ENCODE data around the gene CHRM4.

- TF ChIP-seq REST (IDR thresholded peaks at IDR 0.05; ENCODE audit: insufficient replicate concordance, low read depth): no peak
- TF ChIP-seq, protein P1, sequence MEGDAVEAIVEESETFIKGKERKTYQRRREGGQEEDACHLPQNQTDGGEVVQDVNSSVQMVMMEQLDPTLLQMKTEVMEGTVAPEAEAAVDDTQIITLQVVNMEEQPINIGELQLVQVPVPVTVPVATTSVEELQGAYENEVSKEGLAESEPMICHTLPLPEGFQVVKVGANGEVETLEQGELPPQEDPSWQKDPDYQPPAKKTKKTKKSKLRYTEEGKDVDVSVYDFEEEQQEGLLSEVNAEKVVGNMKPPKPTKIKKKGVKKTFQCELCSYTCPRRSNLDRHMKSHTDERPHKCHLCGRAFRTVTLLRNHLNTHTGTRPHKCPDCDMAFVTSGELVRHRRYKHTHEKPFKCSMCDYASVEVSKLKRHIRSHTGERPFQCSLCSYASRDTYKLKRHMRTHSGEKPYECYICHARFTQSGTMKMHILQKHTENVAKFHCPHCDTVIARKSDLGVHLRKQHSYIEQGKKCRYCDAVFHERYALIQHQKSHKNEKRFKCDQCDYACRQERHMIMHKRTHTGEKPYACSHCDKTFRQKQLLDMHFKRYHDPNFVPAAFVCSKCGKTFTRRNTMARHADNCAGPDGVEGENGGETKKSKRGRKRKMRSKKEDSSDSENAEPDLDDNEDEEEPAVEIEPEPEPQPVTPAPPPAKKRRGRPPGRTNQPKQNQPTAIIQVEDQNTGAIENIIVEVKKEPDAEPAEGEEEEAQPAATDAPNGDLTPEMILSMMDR (IDR thresholded peaks at IDR 0.05; ENCODE audit: insufficient read depth, low read length): no peak
Observed at GRCh38 chr11:46377290-46377689, 14.3 kb downstream of the CHRM4 start.
